A549 (cell line): ENCODE results near the gene THRAP3. TPM values are rescaled to one million over a fixed set of nuclear protein-coding genes. Genes with fewer than 3 reads are reported as not detected.

Experiments
- ATAC-seq, 2 experiments: fragments of 200-7000 bp in 1 of 2; fragments of >200 bp in 1 of 2; cut with Nextera tagmentation in 1 of 2; cut with Tn5 transposase in 1 of 2; 3 replicates each; pipeline versions ENCODE4 v1.8.0 to v1.9.1; 2018 to 2020; ENCODE audit warnings: mild to moderate bottlenecking in 1 of 2, moderate library complexity in 1 of 2
- CTCF ChIA-PET: fragments of 300-600 bp; sonication (Branson Sonifier 250); formaldehyde crosslinking; extraction: SDS; loops from one replicate; lab custom pipeline; 2021; ENCODE audit warnings: antibody characterized with exemption, inconsistent platforms; lab: Yijun Ruan, JAX
- POLR2A ChIA-PET: fragments of 350-600 bp; formaldehyde crosslinking; extraction: SDS; loops from one replicate; lab custom pipeline; 2021; ENCODE audit warnings: antibody characterized with exemption, inconsistent platforms; lab: Yijun Ruan, JAX
- DNase-seq, 2 experiments: peaks; one replicate each; pipeline versions ENCODE4 v3.0.0 to v3.0.0-alpha.2; 2011 to 2016; ENCODE audit warnings: low read depth in 1 of 2, low spot score in 1 of 2
- FAIRE-seq: peaks from 2 replicates; lab custom pipeline; 2011; peaks lifted over from hg19 to GRCh38; lab: Jason Lieb, UNC
- H3K27ac ChIP-seq, 2 experiments: fragments of >200 bp; sonication (Bioruptor Twin); formaldehyde crosslinking; 3 replicates each; pipeline ENCODE4 v1.5.1; 2016 to 2017
- H3K4me1 ChIP-seq: fragments of >200 bp; sonication (Bioruptor Twin); formaldehyde crosslinking; 3 replicates; pipeline ENCODE4 v1.6.1; 2016
- H3K4me2 ChIP-seq: fragments of >200 bp; sonication (Bioruptor Twin); formaldehyde crosslinking; 3 replicates; pipeline ENCODE4 v1.6.1; 2016
- H3K4me3 ChIP-seq: fragments of >200 bp; sonication (Bioruptor Twin); formaldehyde crosslinking; 3 replicates; pipeline ENCODE4 v1.5.1; 2016
- H3K9me3 ChIP-seq: fragments of >200 bp; sonication (Bioruptor Twin); formaldehyde crosslinking; 3 replicates; pipeline ENCODE4 v1.6.1; 2016
- BHLHE40 ChIP-seq: IDR thresholded peaks from 2 replicates; pipeline ENCODE4 v1.6.1; 2012; ENCODE audit warnings: low read depth, low read length, inconsistent platforms
- CBX8 ChIP-seq: fragments of 200-600 bp; sonication (generic); IDR thresholded peaks from 2 replicates; pipeline ENCODE4 v1.6.1; 2016
- CHD2 ChIP-seq: fragments of 150-350 bp; IDR thresholded peaks from 2 replicates; pipeline ENCODE4 v1.6.1; 2014; ENCODE audit warnings: low read length; ENCODE audit not compliant: partially characterized antibody
- EHF ChIP-seq: fragments of 250-450 bp; sonication (Bioruptor Pico); IDR thresholded peaks from 2 replicates; pipeline ENCODE4 v1.5.0; 2020; ENCODE audit warnings: mild to moderate bottlenecking
- EHMT2 ChIP-seq: fragments of 200-600 bp; sonication (generic); IDR thresholded peaks from 2 replicates; pipeline ENCODE4 v1.6.1; 2016; ENCODE audit warnings: antibody characterized with exemption, low read depth, mild to moderate bottlenecking, moderate library complexity
- ESRRA ChIP-seq: fragments of 150-350 bp; IDR thresholded peaks from 2 replicates; pipeline ENCODE4 v1.6.1; 2014; ENCODE audit warnings: mild to moderate bottlenecking, low read length, borderline replicate concordance
- HEYL ChIP-seq: fragments of 250-450 bp; sonication (Bioruptor Pico); IDR thresholded peaks from 2 replicates; pipeline ENCODE4 v1.8.0; 2021; ENCODE audit warnings: mild to moderate bottlenecking, moderate library complexity
- HOXB5 ChIP-seq: fragments of 250-450 bp; sonication (Bioruptor Pico); IDR thresholded peaks from 2 replicates; pipeline ENCODE4 v1.5.0; 2020; ENCODE audit warnings: mild to moderate bottlenecking, moderate library complexity
- KDM1A ChIP-seq: fragments of 200-600 bp; sonication (generic); IDR thresholded peaks from 2 replicates; pipeline ENCODE4 v1.6.1; 2016; ENCODE audit warnings: low read depth, mild to moderate bottlenecking
- MYC ChIP-seq: IDR thresholded peaks from 2 replicates; pipeline ENCODE4 v1.6.1; 2012; ENCODE audit warnings: mild to moderate bottlenecking, inconsistent platforms, low read length, improper control_type of control experiment, borderline replicate concordance
- NFE2L2 ChIP-seq: fragments of 150-350 bp; conservative IDR thresholded peaks from 2 replicates; pipeline ENCODE4 v1.6.1; 2014; ENCODE audit warnings: low read length
- NPAS2 ChIP-seq: fragments of 250-450 bp; sonication (Bioruptor Pico); IDR thresholded peaks from 2 replicates; pipeline ENCODE4 v1.8.0; 2022; ENCODE audit warnings: mild to moderate bottlenecking, moderate library complexity, borderline replicate concordance
- PBX3 ChIP-seq: IDR thresholded peaks from 2 replicates; pipeline ENCODE4 v1.6.1; 2012
- PHF8 ChIP-seq: fragments of 200-600 bp; sonication (generic); IDR thresholded peaks from 2 replicates; pipeline ENCODE4 v1.6.1; 2016; ENCODE audit warnings: low read depth, mild to moderate bottlenecking, antibody characterized with exemption, moderate library complexity, borderline replicate concordance
- RAD21 ChIP-seq, 2 experiments: fragments of >200 bp in 1 of 2; sonication (Bioruptor Twin) in 1 of 2; formaldehyde crosslinking in 1 of 2; IDR thresholded peaks in 1 of 2; conservative IDR thresholded peaks in 1 of 2; 2 replicates in 1 of 2; 3 replicates in 1 of 2; pipeline ENCODE4 v1.6.1; 2012 to 2018; ENCODE audit warnings: inconsistent platforms in 1 of 2
- RFX5 ChIP-seq: fragments of 450-650 bp; IDR thresholded peaks from 2 replicates; pipeline ENCODE4 v1.7.1; 2014; ENCODE audit warnings: antibody characterized with exemption, mild to moderate bottlenecking, moderate library complexity
- SMC3 ChIP-seq: fragments of >200 bp; sonication (Bioruptor Twin); formaldehyde crosslinking; IDR thresholded peaks from 3 replicates; pipeline ENCODE4 v1.6.1; 2018; ENCODE audit warnings: inconsistent platforms
- TP53 ChIP-seq: fragments of 250-450 bp; sonication (Bioruptor Pico); IDR thresholded peaks from 2 replicates; pipeline ENCODE4 v1.5.0; 2021; ENCODE audit warnings: mild to moderate bottlenecking, moderate library complexity
- ZFP36 ChIP-seq: fragments of 450-650 bp; IDR thresholded peaks from 2 replicates; pipeline ENCODE4 v1.6.1; 2014; ENCODE audit warnings: borderline replicate concordance; ENCODE audit not compliant: partially characterized antibody
- ZNF302 ChIP-seq: fragments of 250-450 bp; sonication (Bioruptor Pico); IDR thresholded peaks from 2 replicates; pipeline ENCODE4 v1.9.0; 2021; ENCODE audit warnings: inconsistent platforms, mild to moderate bottlenecking, moderate library complexity
- WGBS: methylation state at CpG from one replicate; pipeline ENCODE4 v1.1.6; 2017; ENCODE audit errors: missing lambda C conversion rate; 5-methylcytosine and 5-hydroxymethylcytosine counted together
- polyA plus RNA-seq, 4 experiments: library from polyadenylated mRNA; depleted of rRNA in 3 of 4; stranded (reverse); fragments of >200 nt; fragmentation: RNase III in 1 of 4; extraction: RNeasy Plus Mini Kit Qiagen cat#74134 plus additional on column Dnase treatment in 1 of 4; gene quantifications; 2 replicates in 3 of 4; 3 replicates in 1 of 4; pipeline ENCODE4 v1.2.3, GENCODE V29; 2011 to 2017
- TF ChIP-seq, protein P1 (sequence below): IDR thresholded peaks from 2 replicates; pipeline ENCODE4 v1.6.1; 2012
- TF ChIP-seq, protein P2 (sequence below): fragments of >200 bp; sonication (Bioruptor Twin); formaldehyde crosslinking; IDR thresholded peaks from 2 replicates; pipeline ENCODE4 v1.6.1; 2016

THRAP3 gene
- polyA plus RNA-seq, 2 of the 4 experiments (the other 2 are of a cell fraction): 60.0 to 60.7 TPM

- H3K4me1 ChIP-seq: peaks cover 50% of the 10 kb centered on the region
- H3K9me3 ChIP-seq: no peaks in the 10 kb centered on the region
- H3K27ac ChIP-seq: peak overlapping the region; percentile 60 to 74; a peak in 3 of 6 replicates
- no peak for ATAC-seq
- H3K4me3 ChIP-seq: no peak overlapping the region
- 96% methylated on average over 3 of the region's 3 CpGs for WGBS
- POLR2A ChIA-PET: no interaction called here
- no peak for DNase-seq
- no peak overlapping the region for H3K4me2 ChIP-seq
- no peak for FAIRE-seq
- TF ChIP-seq SMC3 (no peak), RAD21 (conservative IDR thresholded peaks at IDR 0.05 in 1 of 2, IDR thresholded peaks at IDR 0.05 in 1 of 2) (no peak), ZNF302 (CRISPR knock-in tag) (no peak), CHD2 (no peak), HEYL (CRISPR knock-in tag) (no peak)
- CTCF ChIA-PET: interaction anchor here (1.4 to 4.7 kb wide), 3 partner anchors 18 to 57 kb away, joined by 4 to 17 read pairs (median 13); partner anchors contain the start of genes THRAP3 and TRAPPC3
Measured at GRCh38 chr1:36206323-36206858, 17.9 kb upstream of the THRAP3 start.

DNA sequence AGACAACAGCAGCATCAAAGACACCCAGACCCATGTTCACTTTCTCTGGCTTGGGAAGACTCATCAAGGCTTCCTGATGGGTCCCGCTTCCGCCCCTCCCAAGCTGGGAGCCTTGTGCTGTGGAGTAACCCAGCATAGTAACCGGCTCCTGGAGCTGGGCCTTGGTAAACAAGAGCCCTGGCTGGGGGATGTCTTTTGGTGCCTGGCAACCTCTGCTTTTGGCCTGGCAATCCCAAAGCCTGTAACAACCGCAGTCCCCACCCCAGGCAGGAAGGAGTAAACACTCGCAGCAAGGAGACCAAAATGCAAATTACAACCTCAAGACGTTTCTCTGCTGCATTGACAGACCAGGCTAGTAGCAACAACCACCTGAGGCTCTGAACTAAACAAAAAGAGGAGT, 16.9 kb upstream of the THRAP3 start:
- H3K4me1 ChIP-seq: peaks cover 47% of the 10 kb centered on the region
- peak overlapping the region; percentile 60 to 74; a peak in 4 of 6 replicates for H3K27ac ChIP-seq
- no peaks in the 10 kb centered on the region for H3K9me3 ChIP-seq
- ChIA-PET POLR2A (no interaction called here), CTCF (interaction anchor here (3.4 to 4.7 kb wide), 2 partner anchors 19 to 58 kb away, joined by 13 to 17 read pairs; partner anchors contain the start of gene TRAPPC3)
- no peak overlapping the region for H3K4me3 ChIP-seq
- 50% methylated on average over 6 of the region's 6 CpGs for WGBS
- peak in 1 of 2 experiments; percentile 57 for DNase-seq
- TF ChIP-seq CBX8 (no peak), EHMT2 (no peak), NPAS2 (CRISPR knock-in tag) (no peak), MYC (no peak), PBX3 (no peak), EHF (CRISPR knock-in tag) (no peak), ZFP36 (no peak), RFX5 (no peak), ESRRA (no peak), TP53 (CRISPR knock-in tag) (no peak)
- FAIRE-seq: no peak
- peak overlapping the region; percentile 45; the same call in 2 of the 3 replicates for H3K4me2 ChIP-seq
- ATAC-seq: peak in 1 of 2 experiments; percentile 34; a peak in 3 of 6 replicates

GRCh38 chr1:36208978-36209703, 15.1 kb upstream of the THRAP3 start:
- peak overlapping the region; percentile 40 to 50; a peak in 4 of 6 replicates for H3K27ac ChIP-seq
- DNase-seq (no peak), ATAC-seq (no peak; a peak in 1 of 6 replicates), FAIRE-seq (no peak)
- ChIA-PET CTCF (interaction anchor here (0.6 to 4.7 kb wide), 5 partner anchors 9 to 33 kb away, joined by 3 to 17 read pairs (median 5); no protein-coding TSS in a partner anchor), POLR2A (interaction anchor here (1.3 kb wide), 1 partner anchor 14 kb away, joined by 3 read pairs; no protein-coding TSS in a partner anchor)
- no peak overlapping the region for H3K4me2 ChIP-seq
- TF ChIP-seq HOXB5 (no peak), BHLHE40 (no peak), NPAS2 (CRISPR knock-in tag) (no peak)
- WGBS: 60% methylated on average over 6 of the region's 6 CpGs
- no peaks in the 10 kb centered on the region for H3K9me3 ChIP-seq
- no peak overlapping the region for H3K4me3 ChIP-seq
- H3K4me1 ChIP-seq: peaks cover 33% of the 10 kb centered on the region

- 82% methylated on average over 3 of the region's 3 CpGs for WGBS
- TF ChIP-seq, protein P1, sequence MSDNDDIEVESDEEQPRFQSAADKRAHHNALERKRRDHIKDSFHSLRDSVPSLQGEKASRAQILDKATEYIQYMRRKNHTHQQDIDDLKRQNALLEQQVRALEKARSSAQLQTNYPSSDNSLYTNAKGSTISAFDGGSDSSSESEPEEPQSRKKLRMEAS: no peak
- TF ChIP-seq, protein P2, sequence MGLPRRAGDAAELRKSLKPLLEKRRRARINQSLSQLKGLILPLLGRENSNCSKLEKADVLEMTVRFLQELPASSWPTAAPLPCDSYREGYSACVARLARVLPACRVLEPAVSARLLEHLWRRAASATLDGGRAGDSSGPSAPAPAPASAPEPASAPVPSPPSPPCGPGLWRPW: no peak
- no peak for TF ChIP-seq EHMT2
- TF ChIP-seq NFE2L2: no peak
- no peak for TF ChIP-seq KDM1A
- TF ChIP-seq ESRRA: no peak
- TF ChIP-seq PHF8: no peak
- no peak for TF ChIP-seq PBX3
Measured at GRCh38 chr1:36211307-36211706, 12.9 kb upstream of the THRAP3 start.

More at GRCh38 chr1:36211307-36211706, 12.9 kb upstream of the THRAP3 start:
- ATAC-seq (no peak), FAIRE-seq (no peak), DNase-seq (no peak)
- ChIA-PET POLR2A (no interaction called here), CTCF (interaction anchor here (1.0 to 2.6 kb wide), 8 partner anchors 11 to 77 kb away, joined by 3 to 11 read pairs (median 4); partner anchors contain the start of genes THRAP3 and TRAPPC3)
- Histone ChIP-seq H3K27ac (no peak overlapping the region; a peak in 1 of 6 replicates), H3K4me2 (no peak overlapping the region), H3K9me3 (no peaks in the 10 kb centered on the region), H3K4me3 (no peak overlapping the region), H3K4me1 (peaks cover 20% of the 10 kb centered on the region)
